AG08396 (cell line): ENCODE results near the gene LMF2.
A peak's percentile ranks its signal among the peaks of the same experiment; 100 is the strongest.

Source experiments
- DNase-seq: peaks from one replicate; pipeline ENCODE4 v3.0.0; 2012; ENCODE audit warnings: low spot score, mixed read lengths

LMF2 gene, protein sequence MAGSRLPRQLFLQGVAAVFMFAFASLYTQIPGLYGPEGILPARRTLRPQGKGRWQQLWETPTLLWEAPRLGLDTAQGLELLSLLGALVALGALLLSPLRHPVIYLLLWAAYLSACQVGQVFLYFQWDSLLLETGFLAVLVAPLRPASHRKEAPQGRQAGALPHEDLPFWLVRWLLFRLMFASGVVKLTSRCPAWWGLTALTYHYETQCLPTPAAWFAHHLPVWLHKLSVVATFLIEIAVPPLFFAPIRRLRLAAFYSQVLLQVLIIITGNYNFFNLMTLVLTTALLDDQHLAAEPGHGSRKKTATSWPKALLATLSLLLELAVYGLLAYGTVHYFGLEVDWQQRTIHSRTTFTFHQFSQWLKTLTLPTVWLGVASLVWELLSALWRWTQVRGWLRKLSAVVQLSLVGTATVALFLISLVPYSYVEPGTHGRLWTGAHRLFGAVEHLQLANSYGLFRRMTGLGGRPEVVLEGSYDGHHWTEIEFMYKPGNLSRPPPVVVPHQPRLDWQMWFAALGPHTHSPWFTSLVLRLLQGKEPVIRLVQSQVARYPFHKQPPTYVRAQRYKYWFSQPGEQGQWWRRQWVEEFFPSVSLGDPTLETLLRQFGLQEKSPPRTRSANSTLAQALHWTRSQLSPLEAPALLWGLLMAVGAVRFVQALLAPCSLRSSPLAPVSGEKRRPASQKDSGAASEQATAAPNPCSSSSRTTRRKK

DNA sequence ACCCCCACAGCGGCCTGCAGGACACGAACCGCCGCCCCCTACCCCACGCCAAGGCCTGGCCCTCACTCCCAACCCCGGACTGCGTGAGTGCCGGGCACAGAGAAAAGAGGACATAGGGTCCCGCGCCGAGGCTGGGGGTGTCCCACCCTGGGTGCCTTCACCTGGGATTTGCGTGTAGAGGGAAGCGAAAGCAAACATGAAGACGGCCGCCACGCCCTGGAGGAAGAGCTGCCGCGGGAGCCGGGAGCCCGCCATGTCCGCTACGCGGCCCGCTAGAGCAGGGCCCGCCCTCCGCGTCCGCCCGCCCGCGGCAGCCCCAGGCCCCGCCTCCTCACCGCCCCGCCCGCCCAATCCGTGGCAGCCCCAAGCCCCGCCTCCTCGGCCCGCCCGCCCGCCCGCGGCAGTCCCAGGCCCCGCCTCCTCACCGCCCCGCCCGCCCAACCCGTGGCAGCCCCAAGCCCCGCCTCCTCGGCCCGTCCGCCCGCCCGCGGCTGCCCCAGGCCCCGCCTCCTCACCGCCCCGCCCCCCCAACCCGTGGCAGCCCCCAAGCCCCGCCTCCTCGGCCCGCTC lies at the start of gene LMF2:
Gene LMF2, minus strand, starts transcription at position 282 of the 570 bp plus-strand sequence. Its CDS starts 27 bp downstream, at position 255.
- DNase-seq, result no peak

DNA sequence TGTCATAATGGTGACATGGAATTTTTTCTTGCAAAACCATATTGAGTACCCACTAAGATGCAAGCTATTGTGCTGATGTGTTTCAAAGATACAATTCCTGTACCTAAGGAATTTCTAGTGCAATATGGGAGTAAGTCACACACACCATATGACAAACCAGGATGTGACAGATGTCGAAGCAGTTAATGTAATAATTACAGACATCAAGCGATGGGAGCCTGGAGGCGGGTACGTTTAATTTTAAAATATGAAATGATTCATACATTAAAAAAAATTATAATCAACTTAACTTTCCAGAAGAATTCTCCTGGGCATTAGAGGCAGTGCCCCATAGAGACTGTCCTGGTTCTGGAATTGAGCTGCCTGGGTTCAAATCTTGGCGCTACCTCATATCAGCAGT lies 49.2 kb upstream of the LMF2 start:
- DNase-seq, result no peak

- no peak for DNase-seq
Observed at GRCh38 chr22:50553310-50553709, 45.8 kb upstream of the LMF2 start.

GRCh38 chr22:50551160-50551752 lies 43.8 kb upstream of the LMF2 start:
- no peak for DNase-seq

DNA sequence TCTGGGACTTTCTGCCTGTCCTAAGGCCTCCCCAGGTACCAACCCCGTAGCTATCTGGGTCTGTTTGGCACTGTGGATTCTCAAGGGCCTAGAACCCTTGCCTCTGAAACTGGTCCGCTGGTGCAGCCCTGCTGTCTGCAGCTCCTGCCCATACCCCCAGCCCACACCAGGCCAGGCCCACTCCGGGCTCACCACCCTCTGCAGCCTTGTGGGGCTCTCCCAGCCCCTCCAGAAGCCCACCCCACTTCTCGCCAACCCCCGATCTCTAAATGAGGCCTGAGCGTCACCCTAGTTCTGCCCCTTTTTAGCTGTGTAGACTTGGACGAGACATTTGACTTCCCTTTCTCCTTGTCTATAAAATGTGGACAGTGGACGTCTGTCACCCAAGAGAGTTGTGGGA lies 42.9 kb upstream of the LMF2 start:
- DNase-seq, result no peak

GRCh38 chr22:50548921-50549790 lies 41.7 kb upstream of the LMF2 start:
- no peak for DNase-seq

DNA sequence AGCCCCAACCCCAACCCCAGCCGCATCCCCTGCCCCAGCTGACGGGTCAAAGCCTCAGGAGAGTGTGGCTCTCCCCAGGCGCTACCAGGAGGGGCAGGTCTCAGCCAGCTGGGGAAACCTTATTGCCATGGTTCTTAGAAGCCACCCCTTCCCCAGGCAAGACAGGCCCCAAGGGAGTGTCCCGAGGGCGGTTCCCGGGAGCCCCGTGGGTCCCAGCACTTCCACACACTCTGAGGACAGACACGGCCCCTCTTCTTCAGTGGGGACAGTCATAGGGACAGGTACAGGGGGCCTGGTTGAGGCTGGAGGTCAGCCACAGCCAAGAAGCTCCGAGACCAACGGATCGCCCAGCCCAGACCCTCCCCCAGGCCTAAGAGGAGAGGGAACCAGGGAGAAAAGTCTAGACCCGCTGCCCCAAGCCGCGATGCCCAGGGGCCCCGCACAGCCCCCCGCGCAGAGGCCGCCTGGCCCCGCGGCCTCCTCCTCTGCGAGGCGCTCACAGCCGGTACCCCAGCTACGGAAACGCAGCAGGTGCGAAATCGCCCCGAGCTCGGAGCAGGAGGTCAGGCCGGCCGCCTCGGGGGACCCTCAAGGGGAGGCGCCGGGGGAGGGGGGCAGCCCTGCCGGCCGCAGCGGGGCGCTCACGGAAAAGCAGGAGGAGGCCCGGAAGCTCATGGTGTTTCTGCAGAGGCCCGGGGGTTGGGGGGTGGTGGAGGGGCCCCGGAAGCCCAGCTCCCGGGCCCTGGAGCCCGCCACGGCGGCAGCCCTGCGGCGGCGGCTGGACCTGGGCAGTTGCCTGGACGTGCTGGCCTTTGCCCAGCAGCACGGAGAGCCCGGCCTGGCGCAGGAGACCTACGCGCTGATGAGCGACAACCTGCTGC lies 40.8 kb upstream of the LMF2 start:
- peak; percentile 40 for DNase-seq

DNA sequence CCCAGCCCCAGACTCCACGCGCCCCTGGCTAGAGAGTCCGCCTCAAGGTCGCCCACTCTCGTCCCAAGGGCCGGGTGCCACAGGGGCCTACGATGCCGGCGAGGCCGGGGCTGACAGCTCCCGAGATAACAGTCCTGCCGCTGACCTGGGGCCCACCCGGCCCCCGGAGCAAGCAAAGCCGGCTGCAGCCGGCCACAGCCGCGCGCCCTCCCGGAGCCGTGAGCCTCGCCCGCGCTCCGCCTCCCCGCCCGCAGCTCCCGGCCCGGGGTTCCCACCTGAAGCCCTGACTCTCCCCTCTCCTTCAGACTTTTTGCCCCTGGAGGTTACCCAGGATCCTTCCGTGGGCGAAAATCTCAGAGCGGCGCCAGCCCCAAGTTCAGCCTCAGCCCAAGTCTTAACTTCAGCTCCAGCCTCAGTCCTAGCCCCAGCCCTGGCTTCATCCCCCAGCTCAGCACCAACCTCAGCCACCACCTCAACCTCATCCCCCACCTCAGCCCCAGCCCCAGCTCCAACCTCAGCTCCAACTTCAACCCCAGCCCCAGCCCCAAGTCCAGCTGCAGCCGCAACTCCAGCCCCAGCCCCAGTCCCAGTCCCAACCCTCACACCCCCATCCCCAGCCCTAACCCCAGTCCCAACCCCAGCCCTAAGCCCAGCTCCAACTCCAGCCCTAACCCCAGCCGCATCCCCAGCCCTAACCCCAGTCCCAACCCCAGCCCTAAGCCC lies 39.9 kb upstream of the LMF2 start:
- peak; percentile 34 for DNase-seq

- no peak for DNase-seq
Observed at GRCh38 chr22:50546326-50547262, 39.1 kb upstream of the LMF2 start.

- no peak for DNase-seq
Observed at GRCh38 chr22:50545522-50546325, 38.2 kb upstream of the LMF2 start, which contains the start of gene KLHDC7B. Gene KLHDC7B, plus strand, starts transcription at chr22:50545899. Its CDS starts 345 bp downstream, at chr22:50546244.

DNA sequence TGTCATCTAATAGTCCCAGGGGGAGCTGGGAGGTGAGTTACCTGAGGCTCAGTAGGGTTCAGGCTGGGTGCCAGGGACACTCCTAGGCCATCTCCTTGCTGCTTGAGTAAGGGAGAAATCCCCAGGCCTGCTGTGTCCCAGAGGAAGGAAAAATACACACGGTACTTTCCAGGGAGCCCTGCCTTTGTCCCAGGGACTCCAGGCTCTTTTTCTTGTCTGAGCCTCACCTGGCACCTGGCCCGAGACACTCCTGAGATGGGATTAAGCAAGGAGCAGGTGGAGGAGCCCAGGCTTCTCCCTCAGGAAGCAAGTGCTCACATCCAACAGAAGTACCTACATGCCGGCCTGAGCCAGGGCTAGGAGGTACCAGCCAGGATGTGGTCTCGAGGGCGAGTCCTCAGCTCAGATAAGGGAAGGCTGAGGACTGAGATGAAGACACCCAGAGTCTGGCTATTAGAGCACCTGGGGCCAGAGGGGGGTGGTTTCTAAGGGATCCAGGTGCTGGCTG lies 37.3 kb upstream of the LMF2 start:
- no peak for DNase-seq

- DNase-seq, result peak; percentile 86
Observed at GRCh38 chr22:50544078-50544745, 36.7 kb upstream of the LMF2 start.

DNA sequence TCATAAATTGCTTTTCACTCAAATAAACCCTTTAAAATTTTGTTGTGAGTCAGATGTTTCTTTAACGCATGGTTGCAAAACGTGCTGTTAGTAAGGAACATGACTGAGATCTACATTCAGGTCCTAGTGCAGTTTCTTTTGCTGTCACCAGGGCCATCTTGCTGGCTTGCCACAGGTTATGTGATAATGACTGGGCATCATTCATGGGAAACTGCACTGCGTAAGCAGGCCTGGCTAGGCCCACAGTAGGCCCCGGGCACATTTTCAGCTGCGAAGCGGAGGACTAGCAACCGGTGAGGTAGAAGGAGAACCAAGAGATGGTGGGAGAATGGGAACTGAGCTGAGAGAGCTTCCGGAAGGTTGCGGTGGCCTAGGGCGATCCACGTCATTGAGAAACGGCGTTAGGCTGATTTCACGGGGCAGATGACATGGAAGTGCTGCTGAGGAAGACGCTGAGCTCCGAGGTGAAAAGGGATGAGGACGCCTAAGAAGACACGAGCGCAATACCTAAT lies 35.0 kb upstream of the LMF2 start:
- no peak for DNase-seq

GRCh38 chr22:50541667-50542026 lies 34.1 kb upstream of the LMF2 start:
- DNase-seq, result peak; percentile 75

- DNase-seq, result no peak
Observed at GRCh38 chr22:50540381-50540780, 32.9 kb upstream of the LMF2 start.

GRCh38 chr22:50537765-50538164 lies 30.3 kb upstream of the LMF2 start:
- DNase-seq, result no peak

DNA sequence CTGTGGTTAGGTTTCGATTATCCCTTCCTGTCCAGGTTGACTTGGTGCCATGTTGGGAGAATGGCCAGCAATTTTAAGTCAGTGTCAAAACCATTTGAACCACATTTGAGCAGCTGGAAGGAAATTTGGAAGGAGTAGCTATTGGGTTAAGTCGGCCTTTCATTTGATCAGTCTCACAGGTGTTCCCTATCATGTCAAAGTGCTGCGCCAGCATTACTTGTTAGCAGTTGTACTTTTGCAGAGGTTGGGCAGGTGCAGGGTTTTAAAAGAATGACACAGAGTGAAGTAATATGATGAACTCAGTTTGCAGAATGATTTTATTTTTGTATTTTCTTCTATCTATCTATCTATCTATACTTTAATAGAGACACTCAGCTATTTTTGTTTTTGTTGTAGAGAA lies 28.7 kb upstream of the LMF2 start:
- no peak for DNase-seq
